Upper lobe of left lung (tissue), 6 donors: ENCODE data around the gene KRTAP21-3. TPM values are rescaled to one million over a fixed set of nuclear protein-coding genes. Genes with fewer than 3 reads are reported as not detected.

Experiments
- ATAC-seq, 2 donors: fragments of 200-7000 bp; cut with Tn5 transposase; one replicate each; pipeline ENCODE4 v1.9.1; 2022; ENCODE audit warnings: mild to moderate bottlenecking in 2 of 2, moderate library complexity in 2 of 2; ENCODE audit not compliant: low FRiP score in 2 of 2
- DNase-seq, 2 donors: peaks; one replicate each; pipeline ENCODE4 v3.0.0-alpha.2; 2019 to 2020
- H3K27ac ChIP-seq, 4 donors: fragments of 200-600 bp; sonication (generic); one replicate each; pipeline ENCODE4 v1.5.1; 2016 to 2019
- H3K27me3 ChIP-seq, 4 donors: fragments of 200-600 bp; sonication (generic); one replicate each; pipeline ENCODE4 v1.5.1; 2017 to 2019
- H3K36me3 ChIP-seq, 4 donors: fragments of 200-600 bp; sonication (generic); one replicate each; pipeline ENCODE4 v1.5.1; 2016 to 2019
- H3K4me1 ChIP-seq, 4 donors: fragments of 200-600 bp; sonication (generic); one replicate each; pipeline ENCODE4 v1.5.1; 2018 to 2019
- H3K4me3 ChIP-seq, 4 donors: fragments of 200-600 bp; sonication (generic); one replicate each; pipeline ENCODE4 v1.5.1; 2017 to 2019; ENCODE audit warnings: mild to moderate bottlenecking in 2 of 4, moderate library complexity in 1 of 4
- H3K9me3 ChIP-seq, 4 donors: fragments of 200-600 bp; sonication (generic); one replicate each; pipeline ENCODE4 v1.5.1; 2018 to 2019
- EP300 ChIP-seq, 4 donors: sonication (generic); formaldehyde crosslinking; IDR thresholded peaks; one replicate each; pipeline ENCODE4 v1.5.1; 2017; ENCODE audit warnings: antibody characterized with exemption in 4 of 4, control low read depth in 2 of 4
- POLR2A ChIP-seq, 4 donors: fragments of 450-650 bp; IDR thresholded peaks; one replicate each; pipeline ENCODE4 v1.5.1; 2016 to 2017; ENCODE audit warnings: antibody characterized with exemption in 4 of 4, mild to moderate bottlenecking in 2 of 4
- POLR2AphosphoS5 ChIP-seq, 2 donors: sonication (generic); formaldehyde crosslinking; IDR thresholded peaks; one replicate each; pipeline ENCODE4 v1.5.1; 2017; ENCODE audit warnings: antibody characterized with exemption in 2 of 2
- WGBS, 2 donors: methylation state at CpG; one replicate each; pipeline ENCODE4 v1.1.5; 2017 to 2018; 5-methylcytosine and 5-hydroxymethylcytosine counted together
- small RNA-seq, 4 donors: library from RNA; depleted of rRNA; stranded (forward); fragments of <200 nt; gene quantifications; one replicate each; pipeline ENCODE3, GENCODE V24; 2016
- total RNA-seq, 6 donors: library from RNA; depleted of rRNA in 4 of 6; stranded (reverse); fragments of >200 nt in 4 of 6; gene quantifications; one replicate each; pipeline versions ENCODE4 v1.1.0 to v1.2.1, GENCODE V29; 2016 to 2021
- TF ChIP-seq, protein P1 (sequence below), 6 experiments: fragments of 450-650 bp in 4 of 6; fragments of 200-600 bp in 2 of 6; sonication (generic) in 2 of 6; IDR thresholded peaks; one replicate each; pipeline ENCODE4 v1.5.1; 2016 to 2019; ENCODE audit warnings: antibody characterized with exemption in 6 of 6
- donor health status: DM: no; HTN: no; CAD: no; lungs with moderate emphysema.
- donor health status: DM: no; HTN: yes; CAD: no; lungs with severe emphysema.

The KRTAP21-3 gene
- total RNA-seq, 6 donors from 2014 or later: not detected

DNA sequence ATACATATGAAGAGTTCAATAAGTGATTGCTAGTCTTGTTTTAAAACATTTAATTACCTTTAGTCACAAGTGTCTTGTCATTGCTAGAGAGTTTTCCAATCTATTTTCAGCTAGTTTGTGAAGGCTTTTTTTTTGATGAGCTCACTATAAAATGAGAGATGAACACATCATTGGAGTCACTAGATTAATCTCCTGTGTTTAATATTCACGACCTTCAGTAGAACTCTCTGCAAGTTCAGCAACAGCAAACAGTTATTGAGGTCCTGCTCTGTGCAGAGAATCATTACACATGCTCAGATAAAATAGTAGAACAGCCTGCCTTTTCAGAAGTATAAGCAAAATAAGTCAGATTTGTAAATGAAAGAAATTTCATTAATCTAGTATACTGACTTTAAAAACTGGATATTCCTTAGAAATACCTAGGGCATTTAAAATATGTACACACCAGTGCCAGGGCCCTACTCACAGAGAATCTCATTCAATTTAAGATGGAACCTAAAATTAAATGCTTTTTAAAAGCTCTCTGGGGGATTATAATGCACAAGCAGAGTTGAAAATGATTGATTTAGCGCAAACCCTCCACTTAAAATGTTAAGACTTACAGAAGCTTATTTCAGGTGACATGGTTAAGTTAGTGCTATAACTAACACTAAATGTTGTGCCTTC is 45.5 kb downstream of the KRTAP21-3 start:
- Histone ChIP-seq H3K27me3 (no peaks in the 10 kb centered on the region), H3K9me3 (no peaks in the 10 kb centered on the region), H3K36me3 (no peaks in the 10 kb centered on the region), H3K4me3 (no peak overlapping the region), H3K4me1 (no peaks in the 10 kb centered on the region), H3K27ac (no peak overlapping the region)
- DNase-seq (no peak), ATAC-seq (no peak)
- TF ChIP-seq, protein P1, sequence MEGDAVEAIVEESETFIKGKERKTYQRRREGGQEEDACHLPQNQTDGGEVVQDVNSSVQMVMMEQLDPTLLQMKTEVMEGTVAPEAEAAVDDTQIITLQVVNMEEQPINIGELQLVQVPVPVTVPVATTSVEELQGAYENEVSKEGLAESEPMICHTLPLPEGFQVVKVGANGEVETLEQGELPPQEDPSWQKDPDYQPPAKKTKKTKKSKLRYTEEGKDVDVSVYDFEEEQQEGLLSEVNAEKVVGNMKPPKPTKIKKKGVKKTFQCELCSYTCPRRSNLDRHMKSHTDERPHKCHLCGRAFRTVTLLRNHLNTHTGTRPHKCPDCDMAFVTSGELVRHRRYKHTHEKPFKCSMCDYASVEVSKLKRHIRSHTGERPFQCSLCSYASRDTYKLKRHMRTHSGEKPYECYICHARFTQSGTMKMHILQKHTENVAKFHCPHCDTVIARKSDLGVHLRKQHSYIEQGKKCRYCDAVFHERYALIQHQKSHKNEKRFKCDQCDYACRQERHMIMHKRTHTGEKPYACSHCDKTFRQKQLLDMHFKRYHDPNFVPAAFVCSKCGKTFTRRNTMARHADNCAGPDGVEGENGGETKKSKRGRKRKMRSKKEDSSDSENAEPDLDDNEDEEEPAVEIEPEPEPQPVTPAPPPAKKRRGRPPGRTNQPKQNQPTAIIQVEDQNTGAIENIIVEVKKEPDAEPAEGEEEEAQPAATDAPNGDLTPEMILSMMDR (IDR thresholded peaks at IDR 0.05): no peak
- no peak for TF ChIP-seq POLR2AphosphoS5 (IDR thresholded peaks at IDR 0.05)
- TF ChIP-seq EP300 (IDR thresholded peaks at IDR 0.05): no peak
- no peak for TF ChIP-seq POLR2A (IDR thresholded peaks at IDR 0.05)
- WGBS, 2 donors: 80 to 84% methylated on average over 2 of the region's 2 CpGs

DNA sequence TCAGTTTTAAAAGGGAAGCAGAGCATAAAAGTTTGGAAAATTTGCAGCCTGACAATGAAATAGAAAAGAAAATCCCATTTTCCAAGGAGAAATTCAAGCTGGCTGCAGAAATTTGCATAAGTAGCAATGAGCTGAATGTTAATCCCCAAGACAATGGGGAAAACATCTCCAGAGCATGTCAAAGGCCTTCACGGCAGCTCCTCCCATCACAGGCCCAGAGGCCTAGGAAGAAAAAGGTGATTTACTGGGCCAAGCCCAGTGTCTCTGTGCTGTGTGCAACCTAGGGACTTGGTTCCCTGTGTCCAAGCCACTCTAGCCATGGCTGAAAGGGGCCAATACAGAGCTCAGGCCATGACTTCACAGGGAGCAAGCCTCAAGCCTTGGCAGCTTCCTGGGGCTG is 49.8 kb downstream of the KRTAP21-3 start:
- no peaks in the 10 kb centered on the region for H3K36me3 ChIP-seq
- 86% methylated on average over 1 of the region's 1 CpG; no CpG with 5 or more reads in 1 of the 2 donors for WGBS, 2 donors
- H3K27me3 ChIP-seq: no peaks in the 10 kb centered on the region
- no peak for DNase-seq
- no peak for TF ChIP-seq POLR2A (IDR thresholded peaks at IDR 0.05)
- no peak for TF ChIP-seq POLR2AphosphoS5 (IDR thresholded peaks at IDR 0.05)
- no peak for TF ChIP-seq EP300 (IDR thresholded peaks at IDR 0.05)
- TF ChIP-seq, protein P1 (IDR thresholded peaks at IDR 0.05): no peak
- H3K4me1 ChIP-seq: no peaks in the 10 kb centered on the region
- peak in 1 of 2 donors; percentile 19 for ATAC-seq
- H3K4me3 ChIP-seq: no peak overlapping the region
- H3K27ac ChIP-seq: no peak overlapping the region
- H3K9me3 ChIP-seq: no peaks in the 10 kb centered on the region

Small RNAs within 50 kb of the gene (small RNA-seq; reads per million reads assigned to genes)
- 0 reads per million in 4 donors for gene AP000244.1
- gene KRTAP21-3: 0 reads per million in 4 donors

Other genes with a start within 250 kb of the KRTAP21-3 start
- not detected for gene KRTAP19-1, start 238.4 kb downstream of the KRTAP21-3 start, total RNA-seq
- gene KRTAP19-2, start 231.3 kb downstream of the KRTAP21-3 start, total RNA-seq: not detected
- not detected for gene KRTAP19-3, start 226.8 kb downstream of the KRTAP21-3 start, total RNA-seq
- gene KRTAP19-4, start 221.6 kb downstream of the KRTAP21-3 start, total RNA-seq: not detected
- not detected for gene KRTAP19-5, start 216.6 kb downstream of the KRTAP21-3 start, total RNA-seq
- gene KRTAP19-6, start 176.9 kb downstream of the KRTAP21-3 start, total RNA-seq: not detected
- gene KRTAP19-7, start 157.5 kb downstream of the KRTAP21-3 start, total RNA-seq: not detected
- gene KRTAP22-2, start 128.4 kb downstream of the KRTAP21-3 start, total RNA-seq: not detected
- gene KRTAP6-3, start 126.3 kb downstream of the KRTAP21-3 start, total RNA-seq: not detected
- gene KRTAP6-2, start 119.9 kb downstream of the KRTAP21-3 start, total RNA-seq: not detected
- not detected for gene KRTAP22-1, start 117.7 kb downstream of the KRTAP21-3 start, total RNA-seq
- gene KRTAP6-1, start 104.8 kb downstream of the KRTAP21-3 start, total RNA-seq: not detected
- gene KRTAP20-1, start 102.4 kb downstream of the KRTAP21-3 start, total RNA-seq: not detected
- not detected for gene KRTAP20-4, start 98.2 kb downstream of the KRTAP21-3 start, total RNA-seq
- not detected for gene KRTAP20-2, start 83.6 kb downstream of the KRTAP21-3 start, total RNA-seq
- not detected for gene KRTAP20-3, start 75.9 kb downstream of the KRTAP21-3 start, total RNA-seq
- gene KRTAP21-2, start 28.5 kb upstream of the KRTAP21-3 start, total RNA-seq: not detected
- not detected for gene KRTAP21-1, start 36.7 kb upstream of the KRTAP21-3 start, total RNA-seq
- gene KRTAP8-1, start 94.5 kb upstream of the KRTAP21-3 start, total RNA-seq: not detected
- gene KRTAP7-1, start 111.0 kb upstream of the KRTAP21-3 start, total RNA-seq: not detected
- gene KRTAP11-1, start 162.8 kb upstream of the KRTAP21-3 start, total RNA-seq: under 1 TPM in 1 of 6 donors, not detected in 5; 0.46 TPM